Measurements from ENCODE around the gene MYOG. TPM values are rescaled to one million over a fixed set of nuclear protein-coding genes. Genes with fewer than 3 reads are reported as not detected.

Gene MYOG
- total and polyA plus RNA-seq, 2 of the 4 experiments (the other 2 are of a cell fraction) = not detected

DNA sequence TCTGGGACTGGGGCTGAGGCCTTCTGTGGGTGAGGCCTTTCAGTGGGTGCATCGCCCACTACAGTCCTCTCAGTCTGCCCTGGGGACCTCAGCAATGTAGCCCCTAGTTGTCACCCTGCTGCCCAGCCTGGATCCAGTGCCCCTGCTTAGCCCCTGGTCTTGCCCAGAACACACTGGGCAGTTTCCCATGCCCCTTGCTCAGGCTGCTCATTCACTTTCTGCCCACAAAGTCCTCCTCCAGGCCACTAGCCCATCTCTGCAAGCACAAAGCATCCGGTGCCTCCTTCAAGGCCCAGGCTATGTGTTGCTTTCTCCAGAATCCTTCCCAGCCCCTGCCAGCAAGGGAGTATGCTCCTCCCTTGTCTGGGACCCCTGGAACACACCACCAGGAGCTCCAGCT lies 36.3 kb upstream of the MYOG start:
- no peak overlapping the region for H2BK120ac ChIP-seq (ENCODE audit: low read depth, low read length)
- WGBS, 2 experiments (ENCODE audit: extremely low coverage in 2 of 2, insufficient read length in 1 of 2) = no CpG with 5 or more reads among the region's 2 CpGs
- DNase-seq (no peak), ATAC-seq (ENCODE audit: low read depth) (no peak)
- no peak overlapping the region for H2BK15ac ChIP-seq (ENCODE audit: low read depth, low read length)
- H2BK20ac ChIP-seq (ENCODE audit: low read depth, low read length) = no peak overlapping the region
- H3K56ac ChIP-seq (ENCODE audit: extremely low read depth, insufficient read depth, low read length) = no peak overlapping the region
- intact Hi-C loops (cut with micrococcal nuclease) (no loop called here), in situ Hi-C loops (cut with MboI; ENCODE audit: low sequenced_read_pairs) (no loop called here), dilution Hi-C loops (cut with HindIII; ENCODE audit: low sequenced_read_pairs, unreplicated experiment) (no loop called here)
- no peak overlapping the region for H2AK9ac ChIP-seq (replicated peaks; ENCODE audit: low read depth, low read length, poor library complexity)
- H2AFZ ChIP-seq (replicated peaks; ENCODE audit: low read length, poor library complexity) = no peak overlapping the region
- H3K79me1 ChIP-seq (ENCODE audit: low read depth in 1 of 2, low read length in 2 of 2) = no peaks in the 10 kb centered on the region
- no peaks in the 10 kb centered on the region for H3K36me3 ChIP-seq (ENCODE audit: control insufficient read depth, insufficient read depth, low read length)
- no peaks in the 10 kb centered on the region for H3K9me3 ChIP-seq (ENCODE audit: control insufficient read depth, insufficient read depth, low read length)
- no peak overlapping the region for H4K91ac ChIP-seq (ENCODE audit: insufficient read depth, low read depth, low read length)
- POLR2A ChIA-PET (ENCODE audit: unreplicated experiment) = no interaction called here
- H4K5ac ChIP-seq (ENCODE audit: low read depth, low read length) = no peak overlapping the region
- no peak overlapping the region for H3K14ac ChIP-seq (replicated peaks; ENCODE audit: low read depth, low read length)
- no peak overlapping the region for H3K23ac ChIP-seq (ENCODE audit: low read depth, low read length)
- no peaks in the 10 kb centered on the region; the same call in 1 of the 2 replicates for H4K20me1 ChIP-seq (ENCODE audit: insufficient read depth, low read length)
- peaks cover 72% of the 10 kb centered on the region for H3K27me3 ChIP-seq (ENCODE audit: control insufficient read depth, insufficient read depth, low read length)
- no peak overlapping the region for H2BK5ac ChIP-seq (ENCODE audit: low read depth, low read length, poor library complexity, severe bottlenecking)
- H3K27ac ChIP-seq (ENCODE audit: insufficient read depth, low read length) = no peak overlapping the region
- peaks cover 2% of the 10 kb centered on the region; the same call in 1 of the 2 replicates for H3K4me1 ChIP-seq (ENCODE audit: control insufficient read depth, insufficient read depth, low read length)
- BruUV-seq (replicated peaks) = no TSS peak
- no peak overlapping the region for H3K4me3 ChIP-seq (ENCODE audit: insufficient read depth, low read depth, low read length)
- no peak overlapping the region for H3K4me2 ChIP-seq (ENCODE audit: low read depth, low read length)
- no peak for TF ChIP-seq BHLHE40 (IDR thresholded peaks at IDR 0.05; ENCODE audit: low read depth, low read length)
- H4K8ac ChIP-seq (ENCODE audit: low read depth in 2 of 2, low read length in 2 of 2) = no peak overlapping the region
- H2AK5ac ChIP-seq (ENCODE audit: low read depth, low read length) = no peak overlapping the region
- H3K4ac ChIP-seq (ENCODE audit: low read depth, low read length) = no peak overlapping the region
- H3K18ac ChIP-seq (ENCODE audit: low read depth, low read length) = no peak overlapping the region
- H3K9me1 ChIP-seq (ENCODE audit: insufficient read depth, low read length) = no peaks in the 10 kb centered on the region
- no peak overlapping the region for H3K9ac ChIP-seq (ENCODE audit: low read depth, low read length)
- CTCF ChIA-PET = no interaction called here

Measured in IMR-90 (cell line).